HepG2 (cell line): ENCODE data around the gene OSBPL2. TPM values are rescaled to one million over a fixed set of nuclear protein-coding genes. Genes with fewer than 3 reads are reported as not detected.

Experiments used
- ATAC-seq: fragments of 200-7000 bp; cut with Tn5 transposase; 3 replicates; pipeline ENCODE4 v1.9.1; 2020; ENCODE audit warnings: mild to moderate bottlenecking, moderate library complexity
- BruUV-seq: library from RNA; stranded (reverse); fragments of 400-500 nt; replicated peaks from 2 replicates; lab custom pipeline; 2021; lab: Mats Ljungman, UMichigan
- CTCF ChIA-PET: fragments of 300-600 bp; formaldehyde crosslinking; extraction: SDS; loops from one replicate; lab custom pipeline; 2021; ENCODE audit warnings: low total read pairs, inconsistent platforms, low intra/inter-chr PET ratio; lab: Yijun Ruan, JAX
- POLR2A ChIA-PET: fragments of 350-600 bp; sonication (Branson Sonifier 250); formaldehyde crosslinking; loops from one replicate; lab custom pipeline; 2020; ENCODE audit warnings: antibody characterized with exemption, inconsistent platforms; lab: Yijun Ruan, JAX
- DNase-seq: peaks from one replicate; pipeline ENCODE4 v3.0.0-alpha.2; 2015; ENCODE audit warnings: low spot score
- FAIRE-seq: peaks from 3 replicates; lab custom pipeline; 2011; peaks lifted over from hg19 to GRCh38; lab: Jason Lieb, UNC
- H2AFZ ChIP-seq: one replicate; pipeline ENCODE4 v1.6.1; 2011; ENCODE audit warnings: low read length, inconsistent platforms
- H3K27ac ChIP-seq: fragments of 300-600 bp; 3 replicates; pipeline ENCODE4 v1.8.0; 2011; ENCODE audit warnings: mixed run types, mild to moderate bottlenecking, mixed read lengths, low read length, inconsistent platforms; ENCODE audit not compliant: insufficient read depth; ENCODE audit errors: extremely low read length
- H3K27me3 ChIP-seq, 2 experiments: fragments of 200-600 bp in 1 of 2; 2 replicates in 1 of 2; 3 replicates in 1 of 2; pipeline versions ENCODE4 v1.6.0 to v1.8.0; 2011; ENCODE audit warnings: low read length in 2 of 2, mild to moderate bottlenecking in 2 of 2, moderate library complexity in 2 of 2, inconsistent platforms in 1 of 2; ENCODE audit not compliant: insufficient read depth in 2 of 2, control insufficient read depth in 1 of 2
- H3K36me3 ChIP-seq, 2 experiments: fragments of 200-600 bp in 1 of 2; replicated peaks in 1 of 2; 2 replicates in 1 of 2; 3 replicates in 1 of 2; pipeline versions ENCODE4 v1.5.1 to v1.8.0; 2011; ENCODE audit warnings: low read length in 2 of 2, inconsistent platforms in 1 of 2; ENCODE audit not compliant: insufficient read depth in 2 of 2, control insufficient read depth in 1 of 2
- H3K4me1 ChIP-seq: 2 replicates; pipeline ENCODE4 v1.5.1; 2012; ENCODE audit warnings: low read length, inconsistent platforms; ENCODE audit not compliant: insufficient read depth
- H3K4me2 ChIP-seq: 2 replicates; pipeline ENCODE4 v1.6.0; 2011; ENCODE audit warnings: low read depth, low read length, inconsistent platforms
- H3K4me3 ChIP-seq, 3 experiments: fragments of 200-600 bp in 1 of 3; sonication (generic), shearing (Covaris generic) in 1 of 3; replicated peaks in 1 of 3; 2 replicates each; pipeline ENCODE4 v1.5.1; 2011 to 2016; ENCODE audit warnings: low read length in 3 of 3, inconsistent platforms in 2 of 3, low read depth in 2 of 3, mild to moderate bottlenecking in 2 of 3, control low read depth in 1 of 3, mixed read lengths in 1 of 3; ENCODE audit not compliant: insufficient read depth in 1 of 3
- H3K79me2 ChIP-seq: one replicate; pipeline ENCODE4 v1.6.1; 2011; ENCODE audit warnings: low read length, inconsistent platforms; ENCODE audit not compliant: insufficient read depth
- H3K9ac ChIP-seq: 2 replicates; pipeline ENCODE4 v1.6.0; 2011; ENCODE audit warnings: mild to moderate bottlenecking, low read depth, low read length, inconsistent platforms; ENCODE audit not compliant: insufficient read depth
- H3K9me3 ChIP-seq: 2 replicates; pipeline ENCODE4 v1.5.1; 2012; ENCODE audit warnings: mild to moderate bottlenecking, low read length
- H4K20me1 ChIP-seq: 2 replicates; pipeline ENCODE4 v1.6.0; 2011; ENCODE audit warnings: inconsistent platforms, mild to moderate bottlenecking, low read length, moderate library complexity; ENCODE audit not compliant: insufficient read depth
- CSRNP1 ChIP-seq: sonication (generic); formaldehyde crosslinking; IDR thresholded peaks from 2 replicates; pipeline ENCODE4 v1.8.1; 2023; ENCODE audit warnings: mild to moderate bottlenecking, missing genetic modification reagents
- FIP1L1 ChIP-seq: fragments of 200-400 bp; formaldehyde crosslinking; IDR thresholded peaks from 2 replicates; pipeline ENCODE4 v1.6.1; 2018; ENCODE audit warnings: low read depth, mild to moderate bottlenecking, low read length, moderate library complexity, borderline replicate concordance; ENCODE audit not compliant: insufficient read depth
- ISX ChIP-seq: sonication (generic); formaldehyde crosslinking; conservative IDR thresholded peaks from 2 replicates; pipeline ENCODE4 v1.5.0; 2020; ENCODE audit warnings: missing genetic modification reagents
- MAF1 ChIP-seq: sonication (generic); formaldehyde crosslinking; IDR thresholded peaks from 2 replicates; pipeline ENCODE4 v1.5.0; 2020; ENCODE audit warnings: missing genetic modification reagents, borderline replicate concordance
- MAX ChIP-seq: IDR thresholded peaks from 2 replicates; pipeline ENCODE4 v1.6.1; 2012; ENCODE audit warnings: inconsistent platforms
- NONO ChIP-seq, 2 experiments: fragments of 450-650 bp in 1 of 2; sonication (generic) in 1 of 2; formaldehyde crosslinking in 1 of 2; IDR thresholded peaks in 1 of 2; conservative IDR thresholded peaks in 1 of 2; 2 replicates each; pipeline versions ENCODE4 v1.6.1 to v1.8.0; 2017 to 2022; ENCODE audit warnings: mild to moderate bottlenecking in 1 of 2, missing genetic modification reagents in 1 of 2, moderate library complexity in 1 of 2
- PITX1 ChIP-seq: sonication (generic); formaldehyde crosslinking; IDR thresholded peaks from 2 replicates; pipeline ENCODE4 v1.5.1; 2020; ENCODE audit warnings: mild to moderate bottlenecking, missing genetic modification reagents
- RORA ChIP-seq: sonication (generic); formaldehyde crosslinking; IDR thresholded peaks from 2 replicates; pipeline ENCODE4 v1.5.0; 2020; ENCODE audit warnings: mild to moderate bottlenecking, missing genetic modification reagents, moderate library complexity
- SP140L ChIP-seq: sonication (generic); formaldehyde crosslinking; IDR thresholded peaks from 2 replicates; pipeline ENCODE4 v1.4.0; 2020; ENCODE audit warnings: missing genetic modification reagents, borderline replicate concordance
- SRSF4 ChIP-seq: fragments of 200-400 bp; formaldehyde crosslinking; IDR thresholded peaks from one replicate; pipeline ENCODE4 v1.6.1; 2018; ENCODE audit warnings: mild to moderate bottlenecking, low read depth, low read length, moderate library complexity; ENCODE audit not compliant: poor library complexity, severe bottlenecking
- SRY ChIP-seq: sonication (generic); formaldehyde crosslinking; IDR thresholded peaks from 2 replicates; pipeline ENCODE4 v1.8.0; 2022; ENCODE audit warnings: mild to moderate bottlenecking, missing genetic modification reagents
- THRA ChIP-seq: sonication (generic); formaldehyde crosslinking; IDR thresholded peaks from 2 replicates; pipeline ENCODE4 v1.4.0; 2020; ENCODE audit warnings: missing genetic modification reagents, borderline replicate concordance
- ZNF317 ChIP-seq: sonication (generic); formaldehyde crosslinking; IDR thresholded peaks from 2 replicates; pipeline ENCODE4 v1.5.0; 2020; ENCODE audit warnings: mild to moderate bottlenecking, missing genetic modification reagents
- ZNF326 ChIP-seq: sonication (generic); formaldehyde crosslinking; IDR thresholded peaks from 2 replicates; pipeline ENCODE4 v1.4.0; 2020; ENCODE audit warnings: missing genetic modification reagents, borderline replicate concordance
- ZNF609 ChIP-seq: sonication (generic); formaldehyde crosslinking; IDR thresholded peaks from 2 replicates; pipeline ENCODE4 v1.4.0; 2020; ENCODE audit warnings: mild to moderate bottlenecking, missing genetic modification reagents, borderline replicate concordance
- WGBS: methylation state at CpG from one replicate; pipeline ENCODE4 v1.1.6; 2017; ENCODE audit warnings: low lambda C conversion rate; 5-methylcytosine and 5-hydroxymethylcytosine counted together
- in situ Hi-C: cut with HindIII; loops from 2 replicates; pipeline ENCODE4 v1.10.0; 2017; ENCODE audit warnings: low pct_unique_long_range_greater_than_20kb; ENCODE audit not compliant: extremely low pct_ligation_motif_present
- intact Hi-C: fragments of 100-400 bp; cut with micrococcal nuclease; formaldehyde crosslinking; loops from one replicate; pipeline ENCODE4 v1.10.0; 2022; ENCODE audit not compliant: unreplicated experiment
- polyA plus RNA-seq, 8 experiments: library from polyadenylated mRNA; depleted of rRNA in 3 of 8; stranded (reverse) in 7 of 8; unstranded in 1 of 8; fragments of >200 nt; fragmentation: Illumina TruSeq in 4 of 8; extraction: Trizol in 4 of 8; gene quantifications; 2 replicates each; pipeline versions ENCODE4 v1.2.1 to v1.2.3, GENCODE V29; 2011 to 2016; ENCODE audit warnings: low read depth in 4 of 8, missing spikeins in 1 of 8, mixed read lengths in 1 of 8; ENCODE audit not compliant: insufficient read depth in 1 of 8
- total RNA-seq, 5 experiments: library from RNA; depleted of rRNA; stranded (reverse); fragments of >200 nt; fragmentation: Illumina TruSeq; extraction: Trizol; gene quantifications; 2 replicates each; pipeline ENCODE4 v1.2.3, GENCODE V29; 2016; ENCODE audit warnings: low read depth in 1 of 5

Gene OSBPL2
- total and polyA plus RNA-seq, 2 of the 13 experiments (the other 11 are each of a cell fraction or from before 2014, with no cell fraction given): 18.5 to 37.4 TPM

GRCh38 chr20:62237514-62237800 is 864 bp upstream of the OSBPL2 start:
- no peak for FAIRE-seq
- H3K4me2 ChIP-seq: peak overlapping the region; percentile 90
- H2AFZ ChIP-seq: no peak overlapping the region
- peaks cover 4 to 16% of the 10 kb centered on the region in 2 experiments; a peak in 4 of 5 replicates for H3K36me3 ChIP-seq
- intact Hi-C loops (loop anchor here (5.0 kb wide), 1 partner anchor 140 kb away; no protein-coding TSS in a partner anchor), in situ Hi-C loops (no loop called here)
- 0% methylated on average over 1 of the region's 1 CpG for WGBS
- H3K4me3 ChIP-seq: peak overlapping the region; percentile 51 to 72 (median 63)
- no peaks in the 10 kb centered on the region for H3K9me3 ChIP-seq
- CTCF ChIA-PET: no interaction called here
- DNase-seq: no peak
- H3K27ac ChIP-seq: peak overlapping the region; percentile 1
- H3K4me1 ChIP-seq: peaks cover 36% of the 10 kb centered on the region
- peaks cover 36% of the 10 kb centered on the region for H3K79me2 ChIP-seq
- peaks cover 35% of the 10 kb centered on the region for H4K20me1 ChIP-seq
- H3K27me3 ChIP-seq: peaks cover 4 to 18% of the 10 kb centered on the region in 2 experiments; a peak in 3 of 5 replicates
- H3K9ac ChIP-seq: peak overlapping the region; percentile 45
- BruUV-seq: no TSS peak
- POLR2A ChIA-PET: no interaction called here
- ATAC-seq: no peak; the same call in 2 of the 3 replicates
- TF ChIP-seq SRY (CRISPR knock-in tag) (no peak), PITX1 (CRISPR knock-in tag) (no peak), NONO (IDR thresholded peaks at IDR 0.05) (no peak), NONO (CRISPR knock-in tag; conservative IDR thresholded peaks at IDR 0.05) (no peak), ISX (CRISPR knock-in tag) (no peak), SRSF4 (no peak), MAF1 (no peak), ZNF326 (CRISPR knock-in tag) (no peak), SP140L (CRISPR knock-in tag) (no peak), RORA (no peak), CSRNP1 (CRISPR knock-in tag) (no peak), ZNF609 (CRISPR knock-in tag) (no peak), THRA (CRISPR knock-in tag) (no peak), FIP1L1 (no peak), MAX (no peak), ZNF317 (CRISPR knock-in tag) (no peak)
